NCI-H2081 treated with DMSO at 0.1 percent for 48 hours (cell line): ENCODE data around the gene FAF2.
"Not testable (repeated sequence)": the region's sequence is repeated elsewhere in the genome, so short reads cannot be mapped to it uniquely, and the experiment has no call there.

Experiments
- DNase-seq: peaks from one replicate; lab custom pipeline; 2025; lab: John Stamatoyannopoulos, UW

FAF2 gene

DNA sequence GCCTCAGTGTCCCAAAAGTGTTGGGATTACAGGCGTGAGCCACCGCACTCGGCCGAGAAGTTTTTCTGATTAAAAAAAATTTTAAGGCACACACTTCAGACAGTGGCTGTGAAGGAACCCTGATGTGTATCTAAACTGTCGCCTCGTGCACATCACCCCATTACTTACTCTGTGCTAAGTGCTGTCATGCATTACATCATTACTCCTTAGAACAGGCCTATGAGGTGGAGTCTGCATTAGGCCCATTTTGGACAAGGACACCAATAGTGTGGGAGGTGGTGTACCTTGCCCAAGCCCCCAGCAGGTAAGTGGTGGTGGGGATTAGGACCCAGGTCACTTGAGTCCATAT lies 97.2 kb downstream of the FAF2 start:
- DNase-seq: no peak

DNA sequence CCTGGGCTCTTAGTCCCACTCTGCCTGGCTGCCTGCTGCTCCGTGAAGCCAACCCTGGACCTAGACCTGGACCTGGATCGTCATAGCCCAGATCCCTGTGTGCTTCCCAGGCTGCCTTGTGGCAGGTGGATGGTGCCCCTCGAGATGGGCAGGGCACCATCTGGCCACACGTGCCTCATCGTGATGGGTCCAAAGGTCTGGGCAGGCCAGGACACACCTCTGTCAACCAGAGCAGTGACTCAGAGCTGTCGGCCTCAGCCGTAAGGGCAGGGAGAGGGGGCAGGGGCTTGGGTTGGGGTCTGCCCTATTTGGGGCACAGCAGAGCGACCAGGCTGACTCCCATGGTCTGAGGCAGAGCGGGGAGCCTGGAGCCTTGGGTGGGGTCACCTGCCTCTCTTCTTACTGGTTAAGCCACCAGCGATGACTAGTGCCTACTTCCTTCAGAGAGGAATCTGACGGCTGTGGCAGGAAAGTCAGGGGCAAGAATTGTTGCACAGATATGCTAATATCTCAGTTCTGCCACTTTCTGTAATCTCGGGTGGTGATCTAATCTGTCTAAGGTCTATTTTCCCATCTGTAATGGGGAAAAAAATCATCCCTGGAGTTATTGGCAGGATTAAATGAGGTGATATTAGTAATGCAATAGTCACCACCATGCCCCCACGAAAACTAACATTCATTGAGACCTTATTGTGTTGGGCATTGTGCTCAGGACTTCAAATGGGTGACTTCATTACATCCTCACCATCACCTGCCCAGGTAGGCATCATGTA lies 97.7 kb downstream of the FAF2 start:
- no peak for DNase-seq

DNA sequence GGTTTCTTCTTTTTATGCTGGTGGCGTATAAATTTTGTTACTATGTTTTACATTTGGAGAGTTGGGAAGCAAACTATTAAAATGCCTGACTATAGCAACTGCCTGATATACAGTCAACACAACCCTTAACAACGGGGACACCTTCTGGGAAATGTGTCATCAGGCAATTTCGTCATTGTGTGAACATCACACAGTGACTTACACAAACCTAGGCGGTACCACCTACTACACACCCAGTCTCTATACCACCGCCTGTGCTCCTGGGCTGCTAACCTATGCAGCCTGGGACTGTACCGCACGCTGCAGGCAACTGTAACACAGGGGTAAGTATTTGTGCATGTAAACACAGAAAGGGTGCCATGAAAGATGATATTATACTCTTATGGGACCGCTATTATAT lies 99.6 kb downstream of the FAF2 start:
- DNase-seq: no peak

DNA sequence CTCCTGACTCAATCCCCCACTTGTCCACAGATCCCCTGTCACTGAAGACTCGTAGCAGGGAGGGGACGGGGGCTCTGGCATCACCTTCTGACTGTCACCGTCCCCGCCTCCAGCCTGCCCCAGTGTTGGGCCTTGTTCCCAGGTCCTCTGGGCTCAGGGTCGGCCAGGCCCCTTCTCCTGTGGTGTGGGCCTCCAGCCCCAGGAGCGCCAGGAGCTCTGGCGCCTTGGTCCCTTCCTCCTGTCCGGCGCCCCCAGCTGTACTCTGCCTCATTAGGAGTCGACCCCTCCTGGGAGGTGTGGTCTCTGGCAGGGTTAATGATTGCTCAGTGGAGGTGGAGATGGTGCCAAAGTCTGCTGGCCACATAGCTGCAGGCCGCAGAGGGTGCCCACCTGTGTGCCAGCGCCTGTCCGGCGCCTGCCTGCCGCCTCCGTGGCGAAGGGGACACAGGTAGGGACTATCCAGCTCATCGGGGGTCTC lies 100.8 kb downstream of the FAF2 start, which contains the start of gene CDHR2:
CDHR2 (plus strand) TSS at position 376 of the 478 bp plus-strand sequence. CDS start 16,011 bp downstream, outside the sequence.
- DNase-seq: no peak

DNA sequence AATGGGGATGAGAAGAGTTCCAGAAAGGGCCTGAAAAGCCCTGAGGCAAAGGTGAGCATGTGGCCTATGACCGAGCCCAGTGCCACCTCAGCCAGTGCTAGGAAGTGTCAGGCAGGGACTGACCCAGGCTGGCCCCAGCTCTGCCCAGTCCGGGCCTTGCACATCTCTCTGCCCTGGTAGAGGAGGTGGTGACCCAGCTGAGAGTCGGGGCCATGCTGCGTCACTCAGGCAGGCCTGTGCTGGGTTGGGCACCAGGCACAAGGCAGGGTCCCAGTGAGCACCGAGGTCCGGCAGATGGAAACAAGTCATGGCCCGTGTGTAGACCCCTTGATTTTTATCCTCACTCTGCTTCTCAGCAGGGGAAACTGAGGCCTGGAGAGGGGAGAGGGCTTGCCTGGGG lies 101.7 kb downstream of the FAF2 start:
- no peak for DNase-seq

DNA sequence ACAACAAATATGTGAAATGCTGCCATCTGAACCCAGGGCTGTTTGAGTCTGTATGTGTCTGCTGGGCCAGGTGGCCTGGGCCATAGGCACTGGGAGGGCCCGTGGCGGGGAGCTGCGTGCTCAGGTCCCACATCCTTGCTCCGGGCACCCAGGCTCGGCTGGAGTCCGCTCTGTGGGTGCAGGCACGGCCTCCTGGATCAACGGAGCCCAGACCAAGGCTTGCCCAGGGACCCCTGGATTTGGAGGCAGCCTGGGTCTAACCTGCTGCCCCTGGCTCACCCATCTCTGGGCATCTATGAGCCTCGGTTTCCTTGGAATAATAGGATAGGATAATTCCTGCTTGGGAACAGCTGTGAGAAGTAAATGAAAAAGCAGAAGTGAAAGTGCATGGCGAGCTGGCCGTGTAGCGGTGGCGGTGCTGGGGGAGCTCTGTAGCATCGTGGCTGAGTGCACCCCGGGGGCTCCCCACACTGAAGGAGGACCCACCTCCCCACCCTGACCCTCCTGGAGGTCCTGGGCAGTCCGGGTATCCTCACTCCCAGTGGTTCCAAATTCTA lies 102.2 kb downstream of the FAF2 start:
- no peak for DNase-seq

DNA sequence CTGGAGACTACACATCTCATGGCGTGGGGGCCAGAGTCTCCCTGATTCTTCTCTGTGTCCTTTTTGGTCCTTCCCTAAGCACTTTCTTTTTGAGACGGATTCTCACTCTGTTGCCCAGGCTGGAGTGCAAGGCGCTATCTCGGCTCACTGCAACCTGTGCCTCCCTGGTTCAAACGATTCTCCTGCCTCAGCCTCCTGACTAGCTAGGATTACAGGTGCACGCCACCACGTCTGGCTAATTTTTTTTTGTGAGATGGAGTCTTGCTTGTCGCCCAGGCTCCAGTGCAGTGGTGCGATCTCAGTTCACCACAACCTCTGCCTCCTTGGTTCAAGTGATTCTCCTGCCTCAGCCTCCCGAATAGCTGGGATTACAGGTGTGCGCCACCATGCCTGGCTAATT lies 102.8 kb downstream of the FAF2 start:
- not testable (repeated sequence) for DNase-seq

DNA sequence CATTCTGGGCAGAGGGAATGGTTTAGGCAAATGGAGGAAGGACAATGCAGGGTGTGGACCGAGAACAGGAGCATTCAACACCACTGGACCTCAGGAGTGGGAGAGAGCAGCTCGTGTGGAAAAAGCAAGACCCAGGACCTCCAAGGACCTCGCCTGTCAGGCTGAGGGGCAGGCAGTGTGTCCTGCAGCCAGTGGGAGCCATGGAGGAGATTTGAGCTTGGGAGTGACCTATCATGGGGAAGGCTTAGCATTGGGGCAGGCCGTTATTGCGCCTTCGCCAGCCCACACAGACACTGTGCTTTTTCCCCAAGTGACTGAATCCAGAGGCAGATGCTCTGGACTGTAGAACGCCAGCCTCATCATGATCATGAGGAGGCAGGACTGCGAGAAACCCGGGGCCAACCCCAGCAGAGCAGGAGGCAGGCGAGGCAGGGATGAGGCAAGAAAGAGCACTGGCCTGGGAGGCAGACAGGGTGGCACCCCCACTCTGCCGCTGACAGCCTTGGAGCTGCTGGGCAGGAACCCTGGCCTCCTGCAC lies 104.2 kb downstream of the FAF2 start:
- no peak for DNase-seq

DNA sequence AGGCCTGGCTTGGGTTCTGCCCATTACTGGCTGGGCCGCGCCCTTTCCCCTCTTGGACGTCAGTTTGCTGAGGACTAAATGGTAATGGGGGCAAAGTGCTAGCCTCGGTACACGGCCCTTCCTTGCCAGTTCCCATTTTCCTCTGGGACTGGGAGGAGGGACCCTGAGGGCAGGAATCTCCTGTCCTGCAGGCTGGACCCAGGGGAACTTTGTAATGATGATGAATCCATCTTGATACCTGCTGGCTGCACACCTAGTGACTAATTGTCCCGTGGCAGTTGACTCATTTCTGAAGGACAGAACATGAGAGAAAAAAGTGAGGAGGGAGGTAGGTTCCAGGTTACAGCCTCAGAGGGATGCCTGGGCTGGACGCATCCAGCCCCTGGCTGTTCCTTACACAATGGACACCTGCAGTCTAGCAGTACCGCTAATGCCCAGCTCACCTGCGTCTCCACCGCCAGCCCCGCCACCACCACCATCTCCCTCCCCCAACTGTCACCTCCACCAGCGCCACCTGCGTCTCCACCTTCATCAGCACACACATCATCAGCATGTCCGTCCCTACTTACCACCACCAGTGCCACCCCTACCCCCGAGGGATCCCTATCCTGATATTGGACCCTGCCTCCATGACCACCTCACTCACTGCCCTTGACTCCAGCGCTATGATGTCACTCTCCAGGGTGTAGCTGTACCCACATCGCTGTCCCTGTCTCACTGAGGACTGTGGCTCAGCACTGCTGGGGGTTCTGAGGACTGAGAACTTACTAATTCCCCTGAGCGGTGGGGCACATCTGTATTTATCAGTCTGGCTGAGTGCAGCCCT lies 105.3 kb downstream of the FAF2 start:
- DNase-seq: no peak

DNA sequence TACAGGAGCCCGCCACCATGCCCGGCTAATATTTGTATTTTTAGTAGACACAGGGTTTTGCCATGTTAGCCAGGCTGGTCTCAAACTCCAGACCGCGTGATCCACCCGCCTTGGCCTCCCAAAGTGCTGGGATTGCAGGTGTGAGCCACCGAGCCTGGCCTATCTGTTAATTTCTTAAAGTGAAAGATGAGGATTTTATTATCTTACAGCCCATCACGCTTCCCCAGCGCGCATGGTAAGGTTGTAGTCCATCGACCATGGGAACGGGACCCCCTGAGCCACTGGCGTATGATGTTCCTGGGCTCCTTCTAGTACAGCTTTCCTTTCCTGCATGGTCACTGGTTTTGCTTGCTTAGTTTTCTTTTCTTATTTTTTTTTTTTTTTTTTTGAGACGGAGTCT lies 109.7 kb downstream of the FAF2 start:
- no peak for DNase-seq
